Measurements from ENCODE around the gene UBE2D4. TPM values are rescaled to one million over a fixed set of nuclear protein-coding genes. Genes with fewer than 3 reads are reported as not detected.
A peak's percentile ranks its signal among the peaks of the same experiment; 100 is the strongest.

UBE2D4 gene
- total RNA-seq, 6 experiments from 2014 or later: 13.6 to 25.1 (median 17.8) TPM

- H3K4me1 ChIP-seq: peaks cover 0 to 13% (median 5%) of the 10 kb centered on the region in 4 donors
- intact Hi-C loops (cut with DNase I): no loop called here
- H3K4me3 ChIP-seq: no peak overlapping the region
- DNase-seq: no peak
- no peaks in the 10 kb centered on the region for H3K9me3 ChIP-seq
- TF ChIP-seq, protein P1, sequence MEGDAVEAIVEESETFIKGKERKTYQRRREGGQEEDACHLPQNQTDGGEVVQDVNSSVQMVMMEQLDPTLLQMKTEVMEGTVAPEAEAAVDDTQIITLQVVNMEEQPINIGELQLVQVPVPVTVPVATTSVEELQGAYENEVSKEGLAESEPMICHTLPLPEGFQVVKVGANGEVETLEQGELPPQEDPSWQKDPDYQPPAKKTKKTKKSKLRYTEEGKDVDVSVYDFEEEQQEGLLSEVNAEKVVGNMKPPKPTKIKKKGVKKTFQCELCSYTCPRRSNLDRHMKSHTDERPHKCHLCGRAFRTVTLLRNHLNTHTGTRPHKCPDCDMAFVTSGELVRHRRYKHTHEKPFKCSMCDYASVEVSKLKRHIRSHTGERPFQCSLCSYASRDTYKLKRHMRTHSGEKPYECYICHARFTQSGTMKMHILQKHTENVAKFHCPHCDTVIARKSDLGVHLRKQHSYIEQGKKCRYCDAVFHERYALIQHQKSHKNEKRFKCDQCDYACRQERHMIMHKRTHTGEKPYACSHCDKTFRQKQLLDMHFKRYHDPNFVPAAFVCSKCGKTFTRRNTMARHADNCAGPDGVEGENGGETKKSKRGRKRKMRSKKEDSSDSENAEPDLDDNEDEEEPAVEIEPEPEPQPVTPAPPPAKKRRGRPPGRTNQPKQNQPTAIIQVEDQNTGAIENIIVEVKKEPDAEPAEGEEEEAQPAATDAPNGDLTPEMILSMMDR (IDR thresholded peaks at IDR 0.05): no peak
- no peak for TF ChIP-seq POLR2A (IDR thresholded peaks at IDR 0.05)
- WGBS (ENCODE audit: insufficient coverage, low coverage, low lambda C conversion rate, missing lambda C conversion rate): 91% methylated on average over 5 of the region's 5 CpGs
- H3K27ac ChIP-seq: no peak overlapping the region
- H3K27me3 ChIP-seq: no peaks in the 10 kb centered on the region
- no peaks in the 10 kb centered on the region for H3K36me3 ChIP-seq
- ATAC-seq: no peak
Observed at GRCh38 chr7:43902542-43903054, 23.6 kb upstream of the UBE2D4 start.

GRCh38 chr7:43904533-43905208, 21.6 kb upstream of the UBE2D4 start:
- Histone ChIP-seq H3K27ac (peak overlapping the region in 1 of 3 donors; percentile 82), H3K36me3 (no peaks in the 10 kb centered on the region), H3K4me1 (peaks cover 0 to 13% (median 5%) of the 10 kb centered on the region in 4 donors), H3K9me3 (no peaks in the 10 kb centered on the region), H3K4me3 (peak overlapping the region in 1 of 3 donors; percentile 80), H3K27me3 (no peaks in the 10 kb centered on the region)
- TF ChIP-seq POLR2A (IDR thresholded peaks at IDR 0.05): no peak
- TF ChIP-seq, protein P1 (IDR thresholded peaks at IDR 0.05): no peak
- 72% methylated on average over 5 of the region's 5 CpGs for WGBS (ENCODE audit: insufficient coverage, low coverage, low lambda C conversion rate, missing lambda C conversion rate)
- intact Hi-C loops (cut with DNase I): no loop called here
- ATAC-seq (peak in 1 of 4 donors; percentile 36), DNase-seq (no peak)

GRCh38 chr7:43905209-43905946, 20.9 kb upstream of the UBE2D4 start:
- DNase-seq (peak; percentile 74 to 80 (median 77)), ATAC-seq (peak; percentile 85 to 92 (median 89))
- Histone ChIP-seq H3K27ac (peak overlapping the region; percentile 63 to 90 (median 82)), H3K9me3 (no peaks in the 10 kb centered on the region), H3K4me1 (peaks cover 0 to 13% (median 5%) of the 10 kb centered on the region in 4 donors), H3K36me3 (no peaks in the 10 kb centered on the region), H3K27me3 (no peaks in the 10 kb centered on the region), H3K4me3 (peak overlapping the region; percentile 64 to 80 (median 68))
- intact Hi-C loops (cut with DNase I): no loop called here
- TF ChIP-seq, protein P1 (IDR thresholded peaks at IDR 0.05): no peak
- peak; percentile 88 for TF ChIP-seq POLR2A (IDR thresholded peaks at IDR 0.05)
- 14% methylated on average over 4 of the region's 8 CpGs for WGBS (ENCODE audit: insufficient coverage, low coverage, low lambda C conversion rate, missing lambda C conversion rate)

- 0% methylated on average over 13 of the region's 43 CpGs for WGBS (ENCODE audit: insufficient coverage, low coverage, low lambda C conversion rate, missing lambda C conversion rate)
- no peaks in the 10 kb centered on the region for H3K36me3 ChIP-seq
- H3K9me3 ChIP-seq: no peaks in the 10 kb centered on the region
- TF ChIP-seq, protein P1 (IDR thresholded peaks at IDR 0.05): no peak
- TF ChIP-seq POLR2A (IDR thresholded peaks at IDR 0.05): no peak
- peak overlapping the region; percentile 64 to 80 (median 68) for H3K4me3 ChIP-seq
- no peaks in the 10 kb centered on the region for H3K27me3 ChIP-seq
- H3K27ac ChIP-seq: peak overlapping the region; percentile 63 to 90 (median 82)
- intact Hi-C loops (cut with DNase I): no loop called here
- H3K4me1 ChIP-seq: peaks cover 0 to 13% (median 5%) of the 10 kb centered on the region in 4 donors
- peak; percentile 33 to 51 (median 48) for DNase-seq
- ATAC-seq: peak; percentile 9 to 48 (median 26)
Observed at GRCh38 chr7:43905956-43906330, 20.3 kb upstream of the UBE2D4 start.
